GM12891 (cell line): ENCODE data around the gene DNM3.

ENCODE experiments used
- POLR2A ChIP-seq: IDR thresholded peaks from 2 replicates; pipeline ENCODE4 v1.6.1; 2011; ENCODE audit warnings: low read depth, low read length, control low read depth
- POLR2AphosphoS5 ChIP-seq: IDR thresholded peaks from 2 replicates; pipeline ENCODE4 v1.6.1; 2011; ENCODE audit warnings: low read depth, low read length, control low read depth
- POU2F2 ChIP-seq: IDR thresholded peaks from 2 replicates; pipeline ENCODE4 v1.6.1; 2011; ENCODE audit warnings: low read depth, mild to moderate bottlenecking, control low read depth, low read length, moderate library complexity
- SPI1 ChIP-seq: IDR thresholded peaks from 2 replicates; pipeline ENCODE4 v1.6.1; 2011; ENCODE audit warnings: low read depth, low read length, control low read depth
- TAF1 ChIP-seq: IDR thresholded peaks from 2 replicates; pipeline ENCODE4 v1.6.1; 2011; ENCODE audit warnings: low read depth, low read length, control low read depth

GRCh38 chr1:172402878-172403569, 561.7 kb downstream of the DNM3 start:
- TF ChIP-seq POLR2A (no peak), TAF1 (no peak), SPI1 (no peak), POLR2AphosphoS5 (no peak), POU2F2 (no peak)
